ENCODE data around the gene ZBTB20.

ZBTB20 gene

DNA sequence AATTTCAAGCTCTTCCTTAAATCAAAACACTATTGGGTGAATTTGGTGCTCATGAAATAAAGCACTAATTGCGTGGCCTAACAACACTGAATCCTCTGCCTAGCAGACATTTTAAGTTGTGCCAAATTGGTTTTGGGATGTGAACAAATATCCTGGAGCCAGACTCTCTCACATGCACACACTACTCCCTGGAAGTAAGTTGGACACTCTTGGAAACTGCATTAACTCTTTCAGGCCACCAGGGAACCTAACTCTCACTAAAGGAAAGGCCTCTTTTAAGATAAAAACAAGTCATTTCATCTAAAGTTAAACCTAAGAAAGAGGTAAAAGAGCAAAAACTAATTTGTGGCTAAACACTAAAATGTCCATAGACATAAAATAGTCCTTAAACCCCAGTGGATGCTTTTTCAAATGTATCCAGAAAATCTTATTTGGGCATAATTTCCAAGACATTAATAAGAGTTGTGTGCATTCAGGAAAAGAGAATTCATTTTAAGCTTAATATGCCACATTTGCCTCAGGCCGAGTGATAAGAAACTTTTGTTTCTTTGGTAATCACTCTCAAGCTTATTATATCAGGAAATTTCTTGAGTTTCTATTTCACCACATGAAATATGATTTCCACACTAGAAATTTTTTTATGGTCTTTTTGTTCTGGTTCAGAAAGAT lies 61.8 kb downstream of the ZBTB20 start:
- no peak overlapping the region for H3K4me3 ChIP-seq (ENCODE audit: low read length)
- H3K27ac ChIP-seq (ENCODE audit: low read depth, low read length): no peak overlapping the region
- TF ChIP-seq EZH2phosphoT487 (IDR thresholded peaks at IDR 0.05; ENCODE audit: borderline replicate concordance, low read length): no peak
- TF ChIP-seq, protein P1, sequence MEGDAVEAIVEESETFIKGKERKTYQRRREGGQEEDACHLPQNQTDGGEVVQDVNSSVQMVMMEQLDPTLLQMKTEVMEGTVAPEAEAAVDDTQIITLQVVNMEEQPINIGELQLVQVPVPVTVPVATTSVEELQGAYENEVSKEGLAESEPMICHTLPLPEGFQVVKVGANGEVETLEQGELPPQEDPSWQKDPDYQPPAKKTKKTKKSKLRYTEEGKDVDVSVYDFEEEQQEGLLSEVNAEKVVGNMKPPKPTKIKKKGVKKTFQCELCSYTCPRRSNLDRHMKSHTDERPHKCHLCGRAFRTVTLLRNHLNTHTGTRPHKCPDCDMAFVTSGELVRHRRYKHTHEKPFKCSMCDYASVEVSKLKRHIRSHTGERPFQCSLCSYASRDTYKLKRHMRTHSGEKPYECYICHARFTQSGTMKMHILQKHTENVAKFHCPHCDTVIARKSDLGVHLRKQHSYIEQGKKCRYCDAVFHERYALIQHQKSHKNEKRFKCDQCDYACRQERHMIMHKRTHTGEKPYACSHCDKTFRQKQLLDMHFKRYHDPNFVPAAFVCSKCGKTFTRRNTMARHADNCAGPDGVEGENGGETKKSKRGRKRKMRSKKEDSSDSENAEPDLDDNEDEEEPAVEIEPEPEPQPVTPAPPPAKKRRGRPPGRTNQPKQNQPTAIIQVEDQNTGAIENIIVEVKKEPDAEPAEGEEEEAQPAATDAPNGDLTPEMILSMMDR (IDR thresholded peaks at IDR 0.05; ENCODE audit: low read depth, low read length, poor library complexity, severe bottlenecking): no peak
- no peaks in the 10 kb centered on the region for H3K79me2 ChIP-seq (ENCODE audit: control insufficient read depth, low read length)
- no peaks in the 10 kb centered on the region for H3K36me3 ChIP-seq (ENCODE audit: control insufficient read depth, low read length)
- no peaks in the 10 kb centered on the region for H3K9me3 ChIP-seq (ENCODE audit: control insufficient read depth, insufficient read depth, low read length)
- H3K4me2 ChIP-seq (ENCODE audit: low read length): no peak overlapping the region
- no peaks in the 10 kb centered on the region for H3F3A ChIP-seq (ENCODE audit: control insufficient read depth, insufficient read depth)
- no peaks in the 10 kb centered on the region for H3K4me1 ChIP-seq (ENCODE audit: control insufficient read depth, low read length)
- H3K27me3 ChIP-seq (ENCODE audit: control insufficient read depth, low read length): no peaks in the 10 kb centered on the region
- no peaks in the 10 kb centered on the region for H4K20me1 ChIP-seq (ENCODE audit: control insufficient read depth, insufficient read depth, low read depth, low read length)
- H3K9me2 ChIP-seq (replicated peaks; ENCODE audit: control insufficient read depth, low read length): no peaks in the 10 kb centered on the region

DNA sequence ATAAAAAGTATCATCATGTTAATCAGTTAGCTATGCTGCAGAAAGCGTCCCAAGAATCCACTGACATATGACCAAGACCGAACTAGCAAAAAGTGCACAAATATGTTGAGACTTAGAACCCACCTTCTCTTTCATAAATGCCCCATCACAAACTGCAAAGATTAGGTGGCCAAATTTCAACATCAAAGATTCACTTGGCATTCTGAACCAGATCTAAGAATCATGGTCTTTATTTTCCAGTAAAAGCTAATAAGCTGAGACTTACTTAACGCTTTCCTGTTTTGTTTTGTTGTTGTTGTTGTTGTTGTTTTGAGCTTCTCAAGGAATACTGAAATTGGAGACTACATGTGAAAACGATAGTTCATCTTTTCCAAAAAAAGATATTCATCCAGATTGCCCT lies 62.4 kb downstream of the ZBTB20 start:
- Histone ChIP-seq H4K20me1 (ENCODE audit: control insufficient read depth, insufficient read depth, low read depth, low read length) (no peaks in the 10 kb centered on the region), H3K36me3 (ENCODE audit: control insufficient read depth, low read length) (no peaks in the 10 kb centered on the region), H3K4me1 (ENCODE audit: control insufficient read depth, low read length) (no peaks in the 10 kb centered on the region), H3K9me3 (ENCODE audit: control insufficient read depth, insufficient read depth, low read length) (no peaks in the 10 kb centered on the region), H3K27me3 (ENCODE audit: control insufficient read depth, low read length) (no peaks in the 10 kb centered on the region), H3F3A (ENCODE audit: control insufficient read depth, insufficient read depth) (no peaks in the 10 kb centered on the region), H3K79me2 (ENCODE audit: control insufficient read depth, low read length) (no peaks in the 10 kb centered on the region), H3K4me3 (ENCODE audit: low read length) (no peak overlapping the region), H3K27ac (ENCODE audit: low read depth, low read length) (no peak overlapping the region), H3K9me2 (replicated peaks; ENCODE audit: control insufficient read depth, low read length) (no peaks in the 10 kb centered on the region), H3K4me2 (ENCODE audit: low read length) (no peak overlapping the region)
- no peak for TF ChIP-seq EZH2phosphoT487 (IDR thresholded peaks at IDR 0.05; ENCODE audit: borderline replicate concordance, low read length)

DNA sequence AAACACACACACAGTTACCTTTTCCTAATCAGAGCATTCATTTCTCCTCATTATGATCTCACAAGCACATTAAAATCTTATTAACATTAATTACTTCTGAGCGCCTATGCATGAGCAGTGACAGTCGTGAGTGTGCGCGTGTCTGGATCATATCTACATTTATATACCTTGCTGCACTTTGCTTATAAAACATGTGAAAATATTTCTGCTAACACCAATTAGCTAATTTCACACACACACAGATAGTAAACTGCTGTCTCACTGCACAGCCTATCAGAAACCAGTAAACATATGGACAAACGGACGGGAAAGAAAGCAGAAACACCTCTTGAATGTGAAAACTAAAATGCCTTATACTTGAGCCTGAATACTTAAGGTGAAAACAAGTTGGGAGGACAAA lies 64.8 kb downstream of the ZBTB20 start:
- H3K27ac ChIP-seq (ENCODE audit: low read depth, low read length): no peak overlapping the region
- no peak overlapping the region for H3K4me3 ChIP-seq (ENCODE audit: low read length)
- no peaks in the 10 kb centered on the region for H3K27me3 ChIP-seq (ENCODE audit: control insufficient read depth, low read length)
- no peak overlapping the region for H3K4me2 ChIP-seq (ENCODE audit: low read length)
- H3K4me1 ChIP-seq (ENCODE audit: control insufficient read depth, low read length): no peaks in the 10 kb centered on the region
- no peaks in the 10 kb centered on the region for H3K36me3 ChIP-seq (ENCODE audit: control insufficient read depth, low read length)
- TF ChIP-seq, protein P1 (IDR thresholded peaks at IDR 0.05; ENCODE audit: low read depth, low read length, poor library complexity, severe bottlenecking): no peak
- no peak for TF ChIP-seq EZH2phosphoT487 (IDR thresholded peaks at IDR 0.05; ENCODE audit: borderline replicate concordance, low read length)
- H3K79me2 ChIP-seq (ENCODE audit: control insufficient read depth, low read length): no peaks in the 10 kb centered on the region
- no peaks in the 10 kb centered on the region for H3F3A ChIP-seq (ENCODE audit: control insufficient read depth, insufficient read depth)
- H3K9me3 ChIP-seq (ENCODE audit: control insufficient read depth, insufficient read depth, low read length): no peaks in the 10 kb centered on the region
- H4K20me1 ChIP-seq (ENCODE audit: control insufficient read depth, insufficient read depth, low read depth, low read length): no peaks in the 10 kb centered on the region
- no peaks in the 10 kb centered on the region for H3K9me2 ChIP-seq (replicated peaks; ENCODE audit: control insufficient read depth, low read length)

DNA sequence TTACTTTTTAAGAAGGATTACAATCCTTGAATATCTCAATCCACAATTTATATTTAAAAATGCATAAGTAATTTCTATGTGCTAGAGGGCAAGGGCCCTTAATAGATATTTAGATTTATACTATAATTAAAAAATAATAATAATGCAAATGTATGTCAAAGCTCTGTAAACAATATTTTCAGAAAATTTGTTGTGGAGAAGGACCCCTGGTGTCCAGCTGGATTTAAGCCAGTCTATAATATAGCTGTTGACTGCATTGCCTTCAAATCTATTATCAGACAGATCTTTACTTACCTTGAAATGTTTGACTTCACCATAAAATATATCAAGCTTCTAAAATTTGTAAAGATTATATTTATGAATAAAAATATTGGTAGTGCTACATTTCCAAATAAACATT lies 65.6 kb downstream of the ZBTB20 start:
- H3K36me3 ChIP-seq (ENCODE audit: control insufficient read depth, low read length): no peaks in the 10 kb centered on the region
- no peak overlapping the region for H3K4me3 ChIP-seq (ENCODE audit: low read length)
- H3K27me3 ChIP-seq (ENCODE audit: control insufficient read depth, low read length): no peaks in the 10 kb centered on the region
- H3K9me2 ChIP-seq (replicated peaks; ENCODE audit: control insufficient read depth, low read length): no peaks in the 10 kb centered on the region
- H3K4me2 ChIP-seq (ENCODE audit: low read length): no peak overlapping the region
- no peaks in the 10 kb centered on the region for H3K9me3 ChIP-seq (ENCODE audit: control insufficient read depth, insufficient read depth, low read length)
- no peaks in the 10 kb centered on the region for H3F3A ChIP-seq (ENCODE audit: control insufficient read depth, insufficient read depth)
- H3K4me1 ChIP-seq (ENCODE audit: control insufficient read depth, low read length): no peaks in the 10 kb centered on the region
- H3K79me2 ChIP-seq (ENCODE audit: control insufficient read depth, low read length): no peaks in the 10 kb centered on the region
- no peak overlapping the region for H3K27ac ChIP-seq (ENCODE audit: low read depth, low read length)
- no peaks in the 10 kb centered on the region for H4K20me1 ChIP-seq (ENCODE audit: control insufficient read depth, insufficient read depth, low read depth, low read length)
- TF ChIP-seq, protein P1 (IDR thresholded peaks at IDR 0.05; ENCODE audit: low read depth, low read length, poor library complexity, severe bottlenecking): no peak
- no peak for TF ChIP-seq EZH2phosphoT487 (IDR thresholded peaks at IDR 0.05; ENCODE audit: borderline replicate concordance, low read length)
